Measurements from ENCODE around the gene NSMCE3.
"Not testable (repeated sequence)": the region's sequence is repeated elsewhere in the genome, so short reads cannot be mapped to it uniquely, and the experiment has no call there.

The NSMCE3 gene

GRCh38 chr15:29270169-29270955 is 740 bp upstream of the NSMCE3 start:
- DNase-seq (ENCODE audit: low read depth) = peak; percentile 32

- peak; percentile 30 for DNase-seq (ENCODE audit: low read depth)
Observed at GRCh38 chr15:29268706-29269484, 727 bp downstream of the NSMCE3 start.

- peak; percentile 39 for DNase-seq (ENCODE audit: low read depth)
Observed at GRCh38 chr15:29266052-29266582, 3.5 kb downstream of the NSMCE3 start.

- no peak for DNase-seq (ENCODE audit: low read depth)
Observed at GRCh38 chr15:29263289-29263688, 6.3 kb downstream of the NSMCE3 start.

- no peak for DNase-seq (ENCODE audit: low read depth)
Observed at GRCh38 chr15:29262738-29263137, 6.9 kb downstream of the NSMCE3 start.

- no peak for DNase-seq (ENCODE audit: low read depth)
Observed at GRCh38 chr15:29260896-29261295, 8.7 kb downstream of the NSMCE3 start.

- no peak for DNase-seq (ENCODE audit: low read depth)
Observed at GRCh38 chr15:29259233-29259632, 10.4 kb downstream of the NSMCE3 start.

GRCh38 chr15:29252234-29252633 is 17.4 kb downstream of the NSMCE3 start:
- DNase-seq (ENCODE audit: low read depth) = no peak

- DNase-seq (ENCODE audit: low read depth) = no peak
Observed at GRCh38 chr15:29244544-29244943, 25.1 kb downstream of the NSMCE3 start.

GRCh38 chr15:29244123-29244522 is 25.5 kb downstream of the NSMCE3 start:
- no peak for DNase-seq (ENCODE audit: low read depth)

GRCh38 chr15:29242456-29243242 is 27.0 kb downstream of the NSMCE3 start:
- no peak for DNase-seq (ENCODE audit: low read depth)

GRCh38 chr15:29241207-29241606 is 28.4 kb downstream of the NSMCE3 start:
- DNase-seq (ENCODE audit: low read depth) = no peak

GRCh38 chr15:29239395-29239794 is 30.2 kb downstream of the NSMCE3 start:
- DNase-seq (ENCODE audit: low read depth) = no peak

- no peak for DNase-seq (ENCODE audit: low read depth)
Observed at GRCh38 chr15:29233566-29233965, 36.1 kb downstream of the NSMCE3 start.

- no peak for DNase-seq (ENCODE audit: low read depth)
Observed at GRCh38 chr15:29226436-29227208, 43.0 kb downstream of the NSMCE3 start.

- DNase-seq (ENCODE audit: low read depth) = no peak
Observed at GRCh38 chr15:29225534-29226234, 43.9 kb downstream of the NSMCE3 start.

- DNase-seq (ENCODE audit: low read depth) = not testable (repeated sequence)
Observed at GRCh38 chr15:29224987-29225363, 44.6 kb downstream of the NSMCE3 start.

- not testable (repeated sequence) for DNase-seq (ENCODE audit: low read depth)
Observed at GRCh38 chr15:29224235-29224986, 45.2 kb downstream of the NSMCE3 start.

GRCh38 chr15:29223640-29224039 is 46.0 kb downstream of the NSMCE3 start:
- no peak for DNase-seq (ENCODE audit: low read depth)
